ENCODE results near the gene DPF3.

Gene DPF3

DNA sequence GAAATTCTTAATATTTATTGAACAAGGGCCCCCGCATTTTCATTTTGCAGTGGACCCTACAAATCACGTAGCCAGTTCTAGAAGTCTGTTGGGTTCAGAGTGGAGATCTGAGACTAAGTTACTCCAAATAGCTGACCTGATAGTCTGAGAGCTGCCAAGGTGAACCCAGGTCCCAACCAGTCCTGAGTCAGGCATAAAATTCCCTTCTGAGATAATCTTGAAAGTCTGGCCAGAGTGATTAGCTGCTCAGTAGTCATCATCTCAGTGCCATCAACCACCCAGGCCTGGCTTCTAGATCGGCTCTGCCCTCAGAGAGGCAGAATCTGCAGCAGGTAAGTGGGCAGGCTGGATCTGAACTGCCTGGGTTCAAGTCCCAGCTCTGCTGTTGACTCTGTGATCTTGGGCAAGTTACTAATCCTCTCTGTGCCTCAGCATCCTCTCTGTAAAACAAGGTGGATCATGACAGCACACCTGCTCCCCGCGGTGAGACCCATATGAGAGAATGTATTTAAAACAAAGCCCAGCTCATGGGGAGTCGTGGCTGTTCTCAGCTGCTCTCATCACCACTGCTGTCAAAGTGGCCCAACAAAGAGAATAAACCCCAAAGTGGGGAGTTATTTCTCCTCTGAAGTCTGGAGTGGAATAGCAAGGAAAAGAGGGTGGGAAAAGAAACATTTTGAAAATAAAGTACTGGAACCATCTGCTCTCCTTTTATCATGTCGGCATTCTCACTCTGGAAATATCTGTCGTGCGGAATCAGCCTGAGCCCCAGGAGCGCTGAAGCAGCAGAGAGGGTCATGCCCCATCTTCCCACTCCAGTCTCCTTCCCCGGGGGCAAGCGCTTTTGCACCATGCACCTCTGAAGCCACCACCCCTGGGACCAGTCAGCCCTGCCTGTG lies 193.3 kb downstream of the DPF3 start:
- no peak overlapping the region for H3K27ac ChIP-seq (ENCODE audit: low read depth, low read length)
- no CpG with 5 or more reads among the region's 12 CpGs for WGBS (ENCODE audit: extremely low coverage, insufficient coverage, low lambda C conversion rate)

DNA sequence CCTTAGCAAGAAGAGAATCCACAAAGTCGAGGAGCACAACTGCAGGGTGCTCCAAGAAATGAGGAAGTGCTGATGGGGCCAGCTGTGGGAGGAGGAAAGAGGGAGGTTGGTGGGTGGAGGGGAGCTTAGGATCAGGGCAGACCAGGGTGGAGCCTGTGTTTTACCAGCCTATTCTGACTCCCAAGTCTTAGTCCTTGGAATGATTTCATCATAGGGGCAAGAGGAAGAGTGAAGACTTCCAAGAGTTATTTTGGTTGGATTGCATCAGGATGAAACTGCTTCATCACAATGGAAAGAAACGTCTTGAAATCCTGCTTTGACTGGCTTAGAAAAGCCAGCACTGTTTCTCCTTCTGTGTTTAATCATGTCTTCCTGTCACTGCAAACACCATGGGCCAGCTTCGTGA lies 194.0 kb downstream of the DPF3 start:
- H3K79me2 ChIP-seq (ENCODE audit: control insufficient read depth, insufficient read depth, low read length) = no peaks in the 10 kb centered on the region
- H2BK15ac ChIP-seq (replicated peaks; ENCODE audit: low read depth) = no peak overlapping the region
- H3K27me3 ChIP-seq (ENCODE audit: insufficient read depth, low read length, poor library complexity) = no peaks in the 10 kb centered on the region
- H4K5ac ChIP-seq (ENCODE audit: low read length) = no peak overlapping the region
- H2BK120ac ChIP-seq (ENCODE audit: low read depth, low read length) = no peak overlapping the region
- no peak overlapping the region for H3K9ac ChIP-seq (ENCODE audit: low read length)
- H3K36me3 ChIP-seq (ENCODE audit: control insufficient read depth, insufficient read depth, low read length) = no peaks in the 10 kb centered on the region
- no CpG with 5 or more reads among the region's 3 CpGs for WGBS (ENCODE audit: extremely low coverage, insufficient coverage, low lambda C conversion rate)
- no peak overlapping the region for H4K8ac ChIP-seq (ENCODE audit: low read depth, low read length)
- no peak overlapping the region for H2AK5ac ChIP-seq (ENCODE audit: low read length)
- H3K27ac ChIP-seq (ENCODE audit: low read depth, low read length) = no peak overlapping the region
- H3K18ac ChIP-seq (ENCODE audit: low read length) = no peak overlapping the region
- peaks cover 2% of the 10 kb centered on the region for H3K4me1 ChIP-seq (ENCODE audit: control insufficient read depth, low read depth, low read length)
- no peak overlapping the region for H3K4me3 ChIP-seq (ENCODE audit: low read length)
- peak; percentile 36 for DNase-seq
- H3K56ac ChIP-seq (ENCODE audit: low read length) = no peak overlapping the region
- no peak overlapping the region for H3K23ac ChIP-seq (ENCODE audit: low read length)
- no peaks in the 10 kb centered on the region for H3K79me1 ChIP-seq (ENCODE audit: low read length)
- no peak overlapping the region for H3K4ac ChIP-seq (ENCODE audit: low read depth, low read length)
- H3K4me2 ChIP-seq (ENCODE audit: low read length) = no peak overlapping the region
- H2BK5ac ChIP-seq (ENCODE audit: low read length) = no peak overlapping the region

More for the DNA sequence above, 193.3 kb downstream of the DPF3 start:
- no peak overlapping the region for H2AK5ac ChIP-seq (ENCODE audit: low read length)
- H3K79me2 ChIP-seq (ENCODE audit: control insufficient read depth, insufficient read depth, low read length) = no peaks in the 10 kb centered on the region
- H3K79me1 ChIP-seq (ENCODE audit: low read length) = no peaks in the 10 kb centered on the region
- no peak overlapping the region for H3K23ac ChIP-seq (ENCODE audit: low read length)
- no peak overlapping the region for H4K8ac ChIP-seq (ENCODE audit: low read depth, low read length)
- no peak overlapping the region for H3K4me3 ChIP-seq (ENCODE audit: low read length)
- H3K9ac ChIP-seq (ENCODE audit: low read length) = no peak overlapping the region
- H3K4me2 ChIP-seq (ENCODE audit: low read length) = no peak overlapping the region
- H3K4ac ChIP-seq (ENCODE audit: low read depth, low read length) = no peak overlapping the region
- no peak overlapping the region for H4K5ac ChIP-seq (ENCODE audit: low read length)
- no peak overlapping the region for H2BK15ac ChIP-seq (replicated peaks; ENCODE audit: low read depth)
- no peak overlapping the region for H2BK5ac ChIP-seq (ENCODE audit: low read length)
- no peak for DNase-seq
- H3K4me1 ChIP-seq (ENCODE audit: control insufficient read depth, low read depth, low read length) = peaks cover 2% of the 10 kb centered on the region
- H2BK120ac ChIP-seq (ENCODE audit: low read depth, low read length) = no peak overlapping the region
- H3K36me3 ChIP-seq (ENCODE audit: control insufficient read depth, insufficient read depth, low read length) = no peaks in the 10 kb centered on the region
- no peak overlapping the region for H3K56ac ChIP-seq (ENCODE audit: low read length)
- no peaks in the 10 kb centered on the region for H3K27me3 ChIP-seq (ENCODE audit: insufficient read depth, low read length, poor library complexity)
- no peak overlapping the region for H3K18ac ChIP-seq (ENCODE audit: low read length)

DNA sequence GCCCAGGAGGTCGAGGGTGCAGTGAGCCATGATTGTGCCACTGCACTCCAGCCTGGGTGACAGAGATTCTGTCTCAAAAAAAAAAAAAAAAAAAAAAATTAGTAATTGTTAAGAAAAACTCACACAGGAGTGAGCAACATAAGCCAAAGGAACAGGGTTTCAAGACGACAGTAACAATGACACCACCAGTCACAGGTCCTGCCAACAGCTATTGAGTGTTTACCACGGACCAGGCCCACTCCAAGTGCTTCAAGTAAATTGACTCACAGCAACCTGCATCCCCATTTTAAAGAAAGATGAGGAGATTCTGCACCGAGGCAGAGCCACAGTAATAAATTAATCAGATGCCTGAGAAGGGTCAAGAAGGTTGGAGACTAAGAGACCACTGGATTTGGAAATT lies 194.5 kb downstream of the DPF3 start:
- Histone ChIP-seq H3K23ac (ENCODE audit: low read length) (no peak overlapping the region), H2BK120ac (ENCODE audit: low read depth, low read length) (no peak overlapping the region), H3K79me1 (ENCODE audit: low read length) (no peaks in the 10 kb centered on the region), H2AK5ac (ENCODE audit: low read length) (no peak overlapping the region), H2BK5ac (ENCODE audit: low read length) (no peak overlapping the region), H3K4me2 (ENCODE audit: low read length) (no peak overlapping the region), H3K4me3 (ENCODE audit: low read length) (no peak overlapping the region), H3K36me3 (ENCODE audit: control insufficient read depth, insufficient read depth, low read length) (no peaks in the 10 kb centered on the region), H3K18ac (ENCODE audit: low read length) (no peak overlapping the region), H3K79me2 (ENCODE audit: control insufficient read depth, insufficient read depth, low read length) (no peaks in the 10 kb centered on the region), H3K27me3 (ENCODE audit: insufficient read depth, low read length, poor library complexity) (no peaks in the 10 kb centered on the region), H3K4ac (ENCODE audit: low read depth, low read length) (no peak overlapping the region), H3K56ac (ENCODE audit: low read length) (no peak overlapping the region), H4K5ac (ENCODE audit: low read length) (no peak overlapping the region), H2BK15ac (replicated peaks; ENCODE audit: low read depth) (no peak overlapping the region), H3K9ac (ENCODE audit: low read length) (no peak overlapping the region), H3K4me1 (ENCODE audit: control insufficient read depth, low read depth, low read length) (peaks cover 2% of the 10 kb centered on the region), H3K27ac (ENCODE audit: low read depth, low read length) (no peak overlapping the region), H4K8ac (ENCODE audit: low read depth, low read length) (no peak overlapping the region)
- DNase-seq = no peak
- no CpG with 5 or more reads among the region's 4 CpGs for WGBS (ENCODE audit: extremely low coverage, insufficient coverage, low lambda C conversion rate)

DNA sequence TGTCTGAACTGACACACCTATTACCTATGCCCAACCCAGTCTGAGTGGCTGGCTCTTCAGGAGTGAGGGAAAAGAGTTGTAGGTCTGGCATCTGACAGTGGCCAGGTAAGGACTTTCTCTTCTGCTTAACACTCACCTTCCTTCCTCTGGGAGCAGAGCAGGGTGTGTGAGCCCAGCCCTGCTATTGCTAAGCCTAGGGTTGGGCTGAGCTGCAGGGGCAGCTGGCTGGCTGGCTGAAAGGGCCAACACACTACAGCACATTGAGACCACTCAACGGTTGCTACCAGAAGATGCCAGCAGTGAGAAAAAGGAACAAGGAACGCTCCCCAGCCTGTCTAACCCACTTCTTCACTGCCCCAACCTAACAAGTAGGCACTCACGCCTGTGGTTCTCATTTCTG lies 201.2 kb downstream of the DPF3 start:
- Histone ChIP-seq H3K4me2 (ENCODE audit: low read length) (no peak overlapping the region), H4K8ac (ENCODE audit: low read depth, low read length) (no peak overlapping the region), H3K79me1 (ENCODE audit: low read length) (no peaks in the 10 kb centered on the region), H3K23ac (ENCODE audit: low read length) (no peak overlapping the region), H2BK15ac (replicated peaks; ENCODE audit: low read depth) (no peak overlapping the region), H2AK5ac (ENCODE audit: low read length) (no peak overlapping the region), H2BK120ac (ENCODE audit: low read depth, low read length) (no peak overlapping the region), H3K36me3 (ENCODE audit: control insufficient read depth, insufficient read depth, low read length) (no peaks in the 10 kb centered on the region), H3K4me1 (ENCODE audit: control insufficient read depth, low read depth, low read length) (peaks cover 1% of the 10 kb centered on the region), H3K27me3 (ENCODE audit: insufficient read depth, low read length, poor library complexity) (no peaks in the 10 kb centered on the region), H3K79me2 (ENCODE audit: control insufficient read depth, insufficient read depth, low read length) (no peaks in the 10 kb centered on the region), H3K56ac (ENCODE audit: low read length) (no peak overlapping the region), H3K9ac (ENCODE audit: low read length) (no peak overlapping the region), H2BK5ac (ENCODE audit: low read length) (no peak overlapping the region), H3K4ac (ENCODE audit: low read depth, low read length) (no peak overlapping the region), H4K5ac (ENCODE audit: low read length) (no peak overlapping the region), H3K18ac (ENCODE audit: low read length) (no peak overlapping the region), H3K4me3 (ENCODE audit: low read length) (no peak overlapping the region), H3K27ac (ENCODE audit: low read depth, low read length) (no peak overlapping the region)
- WGBS (ENCODE audit: extremely low coverage, insufficient coverage, low lambda C conversion rate) = no CpG with 5 or more reads among the region's 3 CpGs
- peak; percentile 90 for DNase-seq

DNA sequence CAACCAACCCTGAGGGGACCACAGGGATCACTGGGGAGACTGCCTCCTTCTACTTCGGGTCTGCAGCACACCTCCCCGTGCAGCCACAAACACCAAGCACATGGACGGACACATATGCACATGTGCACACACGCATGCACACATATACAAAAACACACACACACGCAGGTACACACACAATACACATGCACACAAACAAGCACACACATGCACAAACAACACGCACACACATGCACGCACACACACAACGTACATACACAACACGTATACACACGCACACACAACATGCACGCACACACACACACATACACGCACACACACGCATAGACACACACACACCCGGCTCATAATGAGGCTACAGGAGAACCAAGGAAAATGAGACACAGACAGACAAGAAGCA lies 203.6 kb downstream of the DPF3 start:
- no peak overlapping the region for H4K8ac ChIP-seq (ENCODE audit: low read depth, low read length)
- peaks cover 1% of the 10 kb centered on the region for H3K4me1 ChIP-seq (ENCODE audit: control insufficient read depth, low read depth, low read length)
- no peak overlapping the region for H3K9ac ChIP-seq (ENCODE audit: low read length)
- no peak overlapping the region for H2AK5ac ChIP-seq (ENCODE audit: low read length)
- no peaks in the 10 kb centered on the region for H3K79me1 ChIP-seq (ENCODE audit: low read length)
- H4K5ac ChIP-seq (ENCODE audit: low read length) = no peak overlapping the region
- H3K36me3 ChIP-seq (ENCODE audit: control insufficient read depth, insufficient read depth, low read length) = no peaks in the 10 kb centered on the region
- H3K18ac ChIP-seq (ENCODE audit: low read length) = no peak overlapping the region
- H3K56ac ChIP-seq (ENCODE audit: low read length) = no peak overlapping the region
- no peaks in the 10 kb centered on the region for H3K27me3 ChIP-seq (ENCODE audit: insufficient read depth, low read length, poor library complexity)
- no peak overlapping the region for H3K4me3 ChIP-seq (ENCODE audit: low read length)
- no peak for DNase-seq
- no peak overlapping the region for H3K4me2 ChIP-seq (ENCODE audit: low read length)
- H2BK15ac ChIP-seq (replicated peaks; ENCODE audit: low read depth) = no peak overlapping the region
- no peak overlapping the region for H2BK5ac ChIP-seq (ENCODE audit: low read length)
- no peak overlapping the region for H3K27ac ChIP-seq (ENCODE audit: low read depth, low read length)
- H3K23ac ChIP-seq (ENCODE audit: low read length) = no peak overlapping the region
- WGBS (ENCODE audit: extremely low coverage, insufficient coverage, low lambda C conversion rate) = no CpG with 5 or more reads among the region's 14 CpGs
- no peak overlapping the region for H3K4ac ChIP-seq (ENCODE audit: low read depth, low read length)
- no peak overlapping the region for H2BK120ac ChIP-seq (ENCODE audit: low read depth, low read length)
- no peaks in the 10 kb centered on the region for H3K79me2 ChIP-seq (ENCODE audit: control insufficient read depth, insufficient read depth, low read length)
